Measurements from ENCODE around the gene HHIPL1.

Gene HHIPL1

GRCh38 chr14:99611646-99612045, 33.3 kb upstream of the HHIPL1 start:
- DNase-seq (ENCODE audit: low spot score), result no peak

DNA sequence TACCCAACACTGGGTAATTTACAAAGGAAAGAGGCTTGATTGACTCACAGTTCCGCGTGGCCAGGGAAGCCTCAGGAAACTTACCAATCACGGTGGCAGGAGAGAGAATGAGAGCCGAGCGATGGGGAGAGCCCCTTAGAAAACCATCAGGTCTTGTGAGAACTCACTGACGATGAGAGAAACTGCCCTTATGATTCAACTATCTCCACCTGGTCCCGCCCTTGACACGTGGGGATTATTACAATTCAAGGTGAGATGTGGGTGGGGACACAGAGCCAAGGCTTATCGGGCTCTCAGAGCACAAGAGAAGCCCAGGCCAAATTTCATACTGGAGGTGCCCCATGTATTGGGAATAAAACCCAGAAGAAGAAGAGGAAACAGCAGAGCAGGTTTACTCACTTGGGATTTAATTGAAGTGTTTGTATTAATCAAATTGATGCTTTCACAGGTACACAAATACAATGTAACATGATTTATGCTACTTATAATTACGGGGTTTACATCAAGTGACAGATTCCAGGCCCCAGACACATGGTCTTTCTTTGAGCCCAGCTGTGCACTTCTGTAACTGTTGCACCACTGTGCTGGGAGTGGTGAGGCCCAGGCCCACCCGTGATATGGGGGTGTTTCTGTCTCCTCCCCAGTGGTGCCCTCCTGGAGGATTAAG, 32.7 kb upstream of the HHIPL1 start:
- no peak for DNase-seq (ENCODE audit: low spot score)

- DNase-seq (ENCODE audit: low spot score), result no peak
These were observed 32.1 kb upstream of the HHIPL1 start for GRCh38 chr14:99612738-99613330.

- no peak for DNase-seq (ENCODE audit: low spot score)
These were observed 29.3 kb upstream of the HHIPL1 start for GRCh38 chr14:99615497-99616157.

DNA sequence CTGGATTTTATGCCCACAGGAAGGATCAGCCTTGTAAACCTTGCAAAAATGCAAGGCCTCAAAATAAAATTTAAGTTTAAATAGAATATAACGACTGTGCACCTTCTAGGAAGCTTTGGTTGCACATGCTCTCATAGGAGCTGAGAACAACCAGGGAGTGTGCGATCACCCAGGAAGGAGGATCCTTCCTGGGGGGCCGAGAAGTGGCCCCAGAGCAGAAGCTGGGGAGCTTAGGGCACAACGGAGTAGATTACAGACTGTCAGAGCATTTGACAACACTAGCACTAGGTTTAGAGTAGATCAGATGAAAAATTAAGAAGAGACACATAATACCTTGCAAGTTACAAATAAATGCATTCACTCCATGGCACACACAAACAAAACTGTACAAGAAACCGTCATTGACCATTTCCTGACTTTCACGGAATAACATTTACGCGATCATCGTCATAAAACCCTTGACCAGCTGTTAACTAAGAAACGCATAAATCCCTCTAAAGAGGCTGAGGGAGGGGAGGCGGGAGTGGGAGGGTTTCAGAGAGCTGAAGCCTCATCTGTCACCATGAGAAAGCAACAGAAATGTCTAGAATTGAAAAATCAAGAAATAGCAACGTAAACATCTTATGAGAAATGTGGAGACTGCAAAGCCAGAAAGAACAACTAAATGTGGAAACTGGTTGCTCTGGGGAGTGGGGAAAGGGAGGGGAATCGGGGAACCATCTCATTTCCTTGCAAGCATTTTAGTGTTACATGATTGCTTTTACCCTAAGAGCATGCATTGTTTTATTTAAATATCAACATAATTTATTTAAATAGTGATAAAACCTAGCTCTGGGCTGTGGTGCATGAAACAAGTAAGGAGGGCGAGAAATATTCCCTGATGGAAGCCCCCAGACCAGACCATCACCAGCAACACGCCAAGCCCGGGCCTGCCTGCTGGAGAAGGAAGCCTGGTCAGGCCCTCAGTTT, 27.8 kb upstream of the HHIPL1 start:
- DNase-seq (ENCODE audit: low spot score), result no peak

- DNase-seq (ENCODE audit: low spot score), result no peak
These were observed 24.8 kb upstream of the HHIPL1 start for GRCh38 chr14:99619835-99620834.

GRCh38 chr14:99621948-99622347, 23.0 kb upstream of the HHIPL1 start:
- no peak for DNase-seq (ENCODE audit: low spot score)

DNA sequence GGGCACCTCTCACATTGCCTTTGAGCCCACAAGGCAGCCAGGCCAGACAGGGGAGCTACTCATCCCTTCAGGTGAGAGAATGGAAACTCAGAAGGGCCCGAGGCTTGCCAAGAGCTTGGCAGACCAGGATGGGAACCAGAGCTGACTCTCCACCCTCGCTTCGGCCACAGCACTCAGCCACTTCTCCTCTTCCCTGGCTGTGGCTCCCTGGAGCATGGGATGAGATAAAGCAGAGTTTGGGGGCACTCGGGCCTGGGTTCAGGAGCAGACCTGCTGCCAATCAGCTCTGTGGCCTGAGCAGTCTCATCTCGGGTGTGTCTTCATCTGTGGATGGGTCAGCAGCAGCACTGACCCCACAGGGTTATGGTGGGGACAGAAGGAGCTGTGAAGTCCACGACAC, 20.9 kb upstream of the HHIPL1 start:
- no peak for DNase-seq (ENCODE audit: low spot score)

DNA sequence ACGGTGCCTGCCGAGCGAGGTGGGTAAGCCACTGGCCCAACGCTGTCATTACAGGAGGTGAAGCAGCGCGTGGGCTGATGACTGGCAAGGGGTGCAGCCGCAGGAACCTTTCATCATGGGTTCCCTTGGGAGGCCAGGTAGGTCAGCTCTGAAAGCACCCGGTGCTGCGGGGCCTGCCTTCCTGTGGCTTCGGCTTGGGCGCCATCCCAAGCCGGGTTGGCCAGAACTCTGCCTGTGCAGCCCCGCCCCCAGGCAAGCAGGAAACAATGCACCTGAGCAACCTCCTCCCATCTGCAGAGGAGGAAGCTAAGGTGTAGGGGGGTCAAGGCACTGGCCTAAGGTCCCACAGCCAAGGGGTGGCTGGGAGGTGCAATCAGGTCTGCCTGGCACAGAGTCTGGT, 20.0 kb upstream of the HHIPL1 start:
- no peak for DNase-seq (ENCODE audit: low spot score)

DNA sequence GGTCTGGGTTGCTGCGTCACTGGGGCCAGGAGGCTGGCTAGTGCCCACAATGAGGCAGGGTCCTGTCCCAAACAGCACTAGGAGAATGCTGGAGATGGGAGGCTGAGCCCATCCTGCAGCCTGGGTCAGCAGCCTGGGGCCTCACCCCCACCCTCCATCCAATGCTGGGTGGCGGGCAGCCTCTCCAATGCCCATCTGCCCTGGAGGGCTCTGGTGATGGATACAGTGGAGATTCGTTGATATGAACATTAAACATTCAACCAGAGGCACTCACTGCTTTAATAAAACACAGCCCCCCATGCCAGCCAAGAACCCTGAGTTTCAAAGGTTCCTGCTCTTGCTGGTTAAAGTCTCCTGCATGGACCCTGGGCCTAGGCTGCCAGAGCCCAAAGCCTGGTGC, 19.5 kb upstream of the HHIPL1 start:
- no peak for DNase-seq (ENCODE audit: low spot score)

DNA sequence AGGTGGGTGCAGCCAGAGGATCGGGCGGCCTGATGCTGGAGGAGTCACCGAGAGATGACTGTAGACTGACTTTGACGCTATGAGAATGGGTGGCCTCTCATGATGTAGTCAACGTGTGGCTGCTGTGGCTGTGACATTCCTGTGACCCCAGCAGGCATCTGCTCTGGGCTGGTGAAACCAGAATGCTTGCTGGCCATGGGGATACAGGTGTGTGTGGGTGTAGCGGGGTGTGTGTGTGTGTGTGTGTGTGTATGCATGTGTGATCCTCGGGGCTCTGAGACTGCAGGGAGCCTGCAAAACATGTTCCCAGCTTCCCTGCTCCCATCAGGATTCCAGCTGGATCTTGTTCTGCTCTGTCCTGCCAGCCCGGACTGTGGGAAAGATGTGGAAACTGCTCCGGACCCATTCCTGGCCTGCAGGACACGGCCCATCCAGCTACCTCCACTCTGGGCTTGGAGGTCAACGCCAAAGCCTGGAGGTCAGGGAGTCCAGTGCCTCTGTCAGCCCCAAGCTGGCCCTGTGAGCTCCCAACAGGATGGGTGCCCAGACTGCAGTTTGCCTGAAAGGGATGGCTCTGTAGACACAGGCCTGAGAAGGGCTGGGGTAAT, 18.8 kb upstream of the HHIPL1 start:
- DNase-seq (ENCODE audit: low spot score), result no peak

DNA sequence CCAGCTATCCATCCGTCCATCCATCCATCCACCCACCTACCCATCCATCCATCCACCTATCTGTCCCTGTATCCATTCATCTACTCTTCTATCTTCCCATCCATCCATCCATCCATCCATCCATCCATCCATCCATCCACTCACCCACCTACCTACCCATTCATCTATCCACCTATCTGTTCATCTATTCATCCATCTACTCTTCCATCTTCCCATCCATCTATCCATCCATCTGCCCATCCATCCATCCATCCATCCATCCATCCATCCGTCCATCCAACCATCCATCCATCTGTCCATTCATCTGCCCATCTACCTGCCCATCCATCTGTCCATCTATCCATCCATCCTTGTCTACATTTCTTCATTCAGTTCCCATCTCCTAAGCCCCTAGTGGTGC, 17.8 kb upstream of the HHIPL1 start:
- no peak for DNase-seq (ENCODE audit: low spot score)

GRCh38 chr14:99627510-99628381, 17.2 kb upstream of the HHIPL1 start:
- no peak for DNase-seq (ENCODE audit: low spot score)

DNA sequence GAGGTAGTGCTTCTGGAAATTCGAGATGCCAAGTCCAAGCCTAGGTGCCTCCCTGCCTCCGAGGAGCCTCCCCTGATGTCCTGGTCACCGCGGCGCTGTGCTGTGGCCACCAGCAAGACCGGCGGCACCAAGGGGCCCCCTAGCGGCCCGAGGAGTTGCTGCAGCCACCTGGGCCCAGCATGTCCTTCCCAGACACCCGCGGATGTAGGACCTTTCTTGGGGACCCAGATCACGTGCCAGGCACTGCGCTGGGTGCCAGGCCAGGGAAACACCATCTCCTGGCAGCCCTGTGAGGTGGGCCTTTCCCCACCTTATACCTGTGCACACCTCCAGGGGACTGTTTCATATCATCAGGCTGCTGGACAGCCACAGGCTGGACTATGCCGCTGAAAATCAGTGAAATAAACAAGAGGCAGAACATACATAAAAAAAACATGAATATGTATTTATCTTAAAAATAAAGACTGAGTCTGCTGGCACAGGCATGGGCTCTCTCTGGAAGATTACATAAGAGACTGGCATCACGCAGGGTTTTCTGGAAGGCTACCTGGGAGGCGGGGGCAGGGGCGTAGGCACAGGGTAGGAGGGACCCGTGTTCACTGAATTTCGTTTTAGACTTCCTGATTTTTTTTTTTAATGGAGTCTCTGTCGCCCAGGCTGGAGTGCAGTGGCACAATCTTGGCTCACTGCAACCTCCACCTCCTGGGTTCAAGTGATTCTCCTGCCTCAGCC, 15.9 kb upstream of the HHIPL1 start:
- peak; percentile 59 for DNase-seq (ENCODE audit: low spot score)

- DNase-seq (ENCODE audit: low spot score), result no peak
These were observed 14.7 kb upstream of the HHIPL1 start for GRCh38 chr14:99630202-99630601.

GRCh38 chr14:99632410-99633035, 12.4 kb upstream of the HHIPL1 start:
- no peak for DNase-seq (ENCODE audit: low spot score)

GRCh38 chr14:99633141-99633540, 11.8 kb upstream of the HHIPL1 start:
- DNase-seq (ENCODE audit: low spot score), result no peak

DNA sequence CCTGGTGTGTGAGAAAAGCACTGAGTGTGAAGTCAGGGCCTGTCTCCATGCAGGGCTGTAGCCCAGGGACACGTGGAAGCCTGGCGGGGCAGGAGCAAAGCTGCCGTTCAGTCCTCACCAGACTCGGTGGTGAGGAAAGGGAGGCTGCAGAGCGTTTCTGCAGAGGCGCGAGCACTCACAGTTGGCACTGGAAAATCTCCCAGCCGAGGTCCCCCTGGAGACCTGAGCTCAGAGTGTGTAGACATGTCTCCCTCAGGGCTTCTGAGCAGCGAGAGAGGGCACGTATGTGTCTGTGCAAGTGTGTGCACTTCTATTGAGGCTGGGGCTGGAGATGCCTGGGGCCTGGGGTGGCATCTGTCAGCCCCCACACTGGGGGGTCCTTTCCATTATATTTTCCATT, 11.0 kb upstream of the HHIPL1 start:
- no peak for DNase-seq (ENCODE audit: low spot score)

- DNase-seq (ENCODE audit: low spot score), result no peak
These were observed 10.5 kb upstream of the HHIPL1 start for GRCh38 chr14:99634443-99634842.

Data from CD4-positive, alpha-beta T cell treated with Interleukin-6 at 100 ng/mL for 8 hours (primary cell).